HG02840 (cell line): Measurements from ENCODE around the gene KRTAP10-8.
"Not testable (repeated sequence)": the region's sequence is repeated elsewhere in the genome, so short reads cannot be mapped to it uniquely, and the experiment has no call there.

Experiments used
- ATAC-seq: cut with Tn5 transposase; IDR thresholded peaks from one replicate; pipeline ENCODE4 v1.9.1; 2021; ENCODE audit warnings: mild to moderate bottlenecking, moderate library complexity, moderate number of reproducible peaks; ENCODE audit not compliant: unreplicated experiment, low FRiP score

The KRTAP10-8 gene

DNA sequence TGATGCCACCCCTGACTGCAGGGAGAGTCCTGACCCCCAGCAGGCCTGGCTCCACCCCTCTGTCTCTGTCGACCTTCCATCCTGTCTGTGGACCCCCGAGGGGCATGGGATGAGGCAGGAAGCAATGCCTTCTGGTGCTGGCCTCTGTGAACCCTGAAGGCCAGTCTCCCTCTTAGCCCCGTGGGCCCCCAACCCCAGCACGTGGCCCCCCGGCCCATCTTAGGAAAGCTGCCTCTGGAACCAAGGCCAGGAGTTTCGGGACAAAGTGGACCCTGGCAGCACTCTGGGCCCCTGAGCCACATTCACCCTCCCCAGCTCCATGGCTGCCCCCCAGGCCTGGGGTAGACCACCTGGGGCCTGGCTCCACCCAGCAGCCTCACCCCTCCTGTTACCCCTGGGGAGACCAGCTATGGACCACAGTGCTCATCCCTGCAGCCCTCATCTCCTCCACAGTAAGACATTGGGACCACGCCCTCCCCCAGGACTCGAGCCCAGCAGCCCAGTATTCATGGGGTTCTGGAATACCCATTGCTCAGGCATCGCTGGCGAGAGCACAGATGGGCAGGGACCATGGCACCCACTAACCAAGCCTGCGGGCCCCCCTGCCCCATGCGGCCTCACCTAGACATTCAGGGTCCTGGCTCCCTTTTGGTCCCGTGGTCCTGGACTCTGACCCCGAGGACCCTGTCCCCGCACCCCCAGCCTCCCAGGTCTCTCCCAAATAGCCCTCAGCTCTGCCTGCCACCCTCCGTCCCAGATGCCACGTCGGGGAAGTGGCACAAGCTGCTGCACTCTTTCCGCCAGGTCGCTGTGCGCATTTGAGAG is 26.8 kb downstream of the KRTAP10-8 start:
- not testable (repeated sequence) for ATAC-seq

DNA sequence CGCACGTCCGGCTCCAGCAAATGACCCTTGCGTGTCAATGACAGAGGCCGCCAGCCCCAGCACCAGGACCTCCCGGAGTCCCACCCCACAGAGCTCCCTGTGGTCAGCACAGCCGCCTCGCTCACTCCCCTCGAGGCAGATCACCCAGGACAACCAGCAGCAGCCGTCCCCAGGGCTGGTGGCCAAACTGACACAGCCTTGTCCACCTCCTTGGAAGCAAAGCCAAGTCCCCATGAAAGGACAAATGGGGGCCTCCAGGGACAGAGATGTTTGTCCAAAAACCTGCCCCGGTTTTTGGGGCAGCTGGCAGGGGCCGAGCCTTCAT is 27.4 kb downstream of the KRTAP10-8 start:
- ATAC-seq = no peak

DNA sequence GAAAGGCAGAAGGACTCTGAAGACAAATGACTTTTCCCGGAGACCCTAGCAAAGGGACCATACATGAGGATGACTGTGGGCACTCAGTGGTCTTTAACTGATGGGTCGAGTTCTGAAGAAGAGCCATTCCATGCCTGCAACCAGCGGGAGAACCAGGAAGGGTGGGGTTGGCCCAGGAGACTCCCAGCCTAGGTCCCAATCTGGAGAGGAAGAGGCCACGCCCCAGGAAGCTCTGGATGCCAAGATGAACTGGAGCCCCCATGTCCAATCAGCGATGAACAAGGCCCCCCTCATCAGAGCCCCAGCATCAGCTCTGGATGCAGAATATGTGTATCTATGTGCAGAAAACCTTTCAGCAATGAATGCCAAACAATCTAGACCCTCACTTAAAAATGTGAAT is 28.9 kb downstream of the KRTAP10-8 start:
- no peak for ATAC-seq

DNA sequence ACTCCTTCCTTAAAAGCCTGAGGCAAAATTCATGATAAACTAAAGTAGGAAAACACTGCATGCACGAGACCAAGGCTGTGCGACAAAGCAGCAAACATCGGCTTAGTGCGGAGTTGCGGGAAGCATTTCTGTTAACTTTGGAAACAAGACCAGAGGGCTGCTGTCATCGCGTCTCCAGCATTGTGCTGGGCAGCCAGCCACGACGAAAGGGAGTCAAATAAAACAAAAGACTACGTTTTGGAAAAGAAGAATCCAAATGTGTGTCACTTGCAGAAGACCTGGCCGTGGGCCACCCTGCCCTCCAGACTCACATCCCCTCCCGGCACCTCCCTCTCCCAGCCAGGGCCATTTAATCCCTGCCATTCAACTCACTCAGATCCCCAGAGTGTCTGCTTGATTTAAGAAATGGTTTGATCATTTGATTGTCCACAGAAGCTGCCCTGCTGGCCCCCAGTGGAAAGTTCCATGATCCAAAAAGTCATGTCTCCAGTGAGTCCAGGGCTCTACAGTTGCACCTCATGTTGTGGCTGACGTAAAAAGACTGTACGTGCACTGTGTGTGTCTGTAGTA is 31.9 kb downstream of the KRTAP10-8 start:
- ATAC-seq = no peak

DNA sequence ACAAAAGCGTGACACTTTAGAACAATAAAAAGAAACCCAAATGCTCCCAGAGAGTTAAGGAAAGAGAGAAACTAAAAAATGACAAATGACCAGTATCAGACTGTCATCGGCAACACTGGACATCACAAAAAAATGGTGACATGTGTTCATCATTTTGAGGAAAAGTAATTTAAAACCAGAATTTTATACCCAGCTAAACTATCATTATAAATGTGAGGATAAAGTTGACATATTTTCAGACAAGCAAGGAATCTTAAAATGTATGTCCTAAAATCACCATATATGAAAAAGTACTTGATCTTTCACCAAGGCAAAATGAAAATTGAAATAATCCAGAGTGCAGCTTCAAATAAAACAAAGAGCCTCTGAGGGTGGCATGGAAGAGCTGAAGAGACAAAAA is 33.0 kb downstream of the KRTAP10-8 start:
- ATAC-seq = no peak

DNA sequence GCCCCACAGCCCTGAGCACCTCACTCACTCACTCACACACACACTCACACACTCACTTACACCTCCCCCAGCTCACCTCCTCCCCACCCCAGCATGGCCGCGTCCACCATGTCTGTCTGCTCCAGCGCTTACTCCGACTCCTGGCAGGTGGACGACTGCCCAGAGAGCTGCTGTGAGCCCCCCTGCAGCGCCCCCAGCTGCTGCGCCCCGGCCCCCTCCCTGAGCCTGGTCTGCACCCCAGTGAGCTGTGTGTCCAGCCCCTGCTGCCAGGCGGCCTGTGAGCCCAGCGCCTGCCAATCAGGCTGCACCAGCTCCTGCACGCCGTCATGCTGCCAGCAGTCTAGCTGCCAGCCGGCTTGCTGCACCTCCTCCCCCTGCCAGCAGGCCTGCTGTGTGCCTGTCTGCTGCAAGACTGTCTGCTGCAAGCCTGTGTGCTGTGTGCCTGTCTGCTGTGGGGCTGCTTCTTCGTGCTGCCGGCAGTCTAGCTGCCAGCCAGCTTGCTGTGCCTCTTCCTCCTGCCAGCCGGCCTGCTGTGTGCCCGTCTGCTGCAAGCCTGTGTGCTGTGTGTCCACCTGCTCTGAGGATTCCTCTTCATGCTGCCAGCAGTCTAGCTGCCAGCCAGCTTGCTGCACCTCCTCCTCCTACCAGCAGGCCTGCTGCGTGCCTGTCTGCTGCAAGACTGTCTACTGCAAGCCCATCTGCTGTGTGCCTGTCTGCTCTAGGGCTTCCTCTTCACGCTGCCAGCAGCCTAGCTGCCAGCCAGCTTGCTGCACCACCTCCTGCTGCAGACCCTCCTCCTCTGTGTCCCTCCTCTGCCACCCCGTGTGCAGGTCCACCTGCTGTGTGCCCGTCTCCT is 34.7 kb downstream of the KRTAP10-8 start, which contains the start of gene KRTAP10-11:
KRTAP10-11 (plus strand) TSS at position 49 of the 856 bp plus-strand sequence; CDS start at position 94, 45 bp downstream.
- ATAC-seq = not testable (repeated sequence)

DNA sequence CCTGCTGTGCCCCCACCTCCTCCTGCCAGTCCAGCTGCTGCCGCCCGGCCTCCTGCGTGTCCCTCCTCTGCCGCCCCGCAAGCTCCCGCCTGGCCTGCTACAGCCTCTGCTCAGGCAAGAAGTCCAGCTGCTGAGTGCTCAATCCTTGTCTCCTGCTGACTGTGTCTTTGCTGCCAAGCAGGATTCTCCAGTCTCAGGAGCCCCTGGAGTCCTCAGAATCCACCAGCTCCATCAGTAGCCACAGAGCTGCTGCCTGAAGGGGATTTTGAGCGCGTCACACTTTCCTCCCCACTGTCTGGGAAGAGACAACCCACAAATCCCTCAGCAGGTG is 35.3 kb downstream of the KRTAP10-8 start:
- ATAC-seq = no peak

DNA sequence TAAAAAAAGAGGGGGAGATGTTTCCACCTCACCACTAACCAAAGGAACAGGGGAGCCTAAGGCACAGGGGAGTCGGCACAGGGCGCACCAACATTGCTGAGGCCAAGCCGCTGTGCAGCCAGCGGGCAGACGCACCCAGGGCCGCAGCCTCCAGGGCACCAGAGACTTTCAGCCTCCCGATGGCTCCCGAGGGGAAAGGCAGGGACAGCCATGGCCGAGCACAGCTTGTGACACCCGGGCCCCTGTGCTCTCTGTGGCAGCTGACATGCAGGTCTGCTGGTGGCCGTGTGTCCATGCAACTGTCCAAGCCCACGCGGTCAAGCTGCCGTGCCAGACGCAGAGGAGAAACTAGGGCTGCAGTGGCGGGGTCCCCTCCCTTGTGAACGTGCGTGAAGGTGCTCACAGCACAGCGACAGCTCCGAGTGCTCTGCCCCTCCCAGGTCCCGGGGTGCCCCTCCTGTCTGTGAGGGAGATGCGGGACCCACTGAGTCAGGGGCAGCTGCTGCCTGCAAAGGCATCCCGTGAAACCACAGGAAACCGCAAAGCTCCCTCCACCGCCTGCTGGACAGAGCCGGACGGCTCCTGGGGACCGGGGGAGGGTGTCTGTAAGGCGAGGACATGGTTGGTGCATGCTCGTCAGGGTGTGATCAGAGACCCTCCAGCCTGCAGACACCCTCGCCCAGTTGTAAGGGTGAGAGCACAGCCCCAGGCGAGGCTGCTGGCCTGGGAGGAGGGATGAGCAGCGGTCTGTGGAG is 36.9 kb downstream of the KRTAP10-8 start:
- ATAC-seq = no peak

DNA sequence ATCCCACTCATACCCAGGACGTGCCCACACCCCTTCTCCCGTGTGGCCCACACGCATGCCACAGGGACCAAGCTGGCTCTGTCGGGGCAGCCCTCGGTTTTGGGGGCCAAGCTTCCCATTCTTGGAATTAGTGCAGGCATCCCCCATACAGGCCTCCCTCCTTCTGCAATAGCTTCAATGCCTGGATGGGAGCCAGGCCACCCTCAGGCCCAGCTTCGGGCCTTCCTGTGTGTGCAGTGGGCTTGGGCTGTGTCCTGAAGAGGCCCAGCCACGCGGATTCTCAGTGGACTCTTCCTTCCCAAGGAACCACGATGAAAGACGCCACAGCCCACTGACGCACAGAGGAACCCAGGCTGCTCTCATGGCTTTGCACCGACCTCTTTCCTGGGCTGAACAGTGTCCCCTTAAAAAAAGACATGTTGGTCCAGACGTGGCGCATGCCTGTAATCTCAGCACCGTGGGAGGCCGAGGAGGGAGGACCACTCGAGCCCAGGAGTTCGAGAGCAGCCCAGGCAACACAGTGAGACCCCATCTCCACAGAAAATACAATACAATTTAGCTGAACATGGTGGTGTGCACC is 37.7 kb downstream of the KRTAP10-8 start:
- no peak for ATAC-seq

DNA sequence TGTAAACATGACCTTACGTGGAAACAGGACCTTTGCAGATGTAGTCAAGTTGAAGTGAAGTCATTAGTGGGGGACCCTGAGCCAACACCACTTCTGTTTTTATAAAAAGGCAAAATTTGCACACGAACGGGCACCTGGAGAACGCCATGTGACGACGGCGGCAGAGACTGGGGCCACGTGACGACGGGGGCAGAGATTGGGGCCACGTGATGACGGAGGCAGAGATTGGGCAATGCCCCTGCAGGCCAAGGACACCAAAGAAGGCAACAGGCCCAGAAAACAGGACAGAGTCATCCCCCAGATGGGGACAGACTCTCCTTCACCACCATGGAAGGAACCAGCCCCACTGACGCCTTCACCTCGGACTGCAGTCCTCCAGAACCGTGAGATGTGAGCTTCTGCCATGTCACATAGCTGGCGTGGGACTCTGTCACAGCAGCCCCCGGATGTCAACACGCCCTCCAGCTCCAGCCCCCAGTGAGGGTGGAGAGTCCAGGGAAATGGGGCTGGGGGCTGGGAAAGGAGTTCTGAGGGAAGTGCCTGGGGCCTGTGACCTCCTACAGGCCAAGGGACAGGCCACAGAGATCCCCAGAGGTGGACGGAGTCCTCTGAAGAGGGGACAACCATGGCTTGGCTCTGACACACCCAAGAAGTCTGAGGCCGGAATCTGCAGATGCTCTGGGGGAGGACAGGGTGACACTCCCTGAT is 38.5 kb downstream of the KRTAP10-8 start:
- no peak for ATAC-seq

DNA sequence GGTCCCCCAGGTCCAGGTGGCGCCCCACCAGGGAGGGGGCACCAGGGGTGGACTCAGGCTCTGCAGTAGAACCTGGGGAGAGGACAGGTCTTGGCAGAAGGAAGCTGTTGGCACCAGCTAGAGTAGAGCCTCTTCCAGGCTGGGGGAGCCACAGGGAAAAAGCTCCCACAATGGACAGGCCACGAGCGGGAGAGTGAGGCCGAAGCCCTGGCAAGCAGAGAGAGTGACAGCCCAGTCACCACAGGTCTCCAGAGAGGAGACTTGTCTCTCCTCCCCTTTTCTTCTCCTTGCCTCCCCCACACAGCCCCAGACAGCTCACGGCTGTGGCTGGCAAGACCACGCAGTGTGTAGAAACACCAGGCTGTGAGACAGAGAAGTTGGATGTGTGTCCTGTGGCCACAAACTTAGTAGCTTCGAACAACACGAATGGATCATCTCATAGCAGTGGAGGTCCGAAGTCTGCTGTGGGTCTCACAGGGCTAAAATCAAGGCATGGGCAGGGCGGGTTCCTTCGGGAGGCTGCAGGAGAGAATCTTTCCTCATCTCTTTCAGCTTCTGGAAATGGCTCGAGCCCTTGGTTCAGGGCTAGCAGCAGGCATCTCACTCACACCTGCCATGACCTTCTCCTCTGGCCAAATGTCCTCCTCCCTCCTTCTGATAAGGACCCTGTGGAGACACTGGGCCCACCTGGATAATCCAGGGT is 39.2 kb downstream of the KRTAP10-8 start:
- ATAC-seq = no peak

DNA sequence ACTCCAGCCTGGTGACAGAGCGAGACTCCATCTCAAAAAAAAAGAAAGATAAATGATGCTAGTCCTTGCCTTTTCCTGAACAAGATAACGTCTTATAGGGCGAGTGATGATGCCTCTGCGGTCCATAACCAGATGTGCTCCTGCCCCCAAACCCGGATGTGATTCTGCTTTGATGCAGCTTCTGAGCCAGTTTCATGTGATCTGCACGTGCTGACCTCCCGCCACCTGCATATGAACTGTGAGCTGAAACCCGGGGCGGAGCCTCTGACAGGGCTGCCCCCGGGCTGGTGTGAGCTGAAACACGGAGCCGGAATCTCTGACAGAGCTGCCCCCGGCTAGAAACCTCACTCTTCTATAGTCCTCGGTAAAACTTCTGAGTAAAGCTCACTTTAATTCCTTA is 41.2 kb downstream of the KRTAP10-8 start:
- ATAC-seq = no peak

DNA sequence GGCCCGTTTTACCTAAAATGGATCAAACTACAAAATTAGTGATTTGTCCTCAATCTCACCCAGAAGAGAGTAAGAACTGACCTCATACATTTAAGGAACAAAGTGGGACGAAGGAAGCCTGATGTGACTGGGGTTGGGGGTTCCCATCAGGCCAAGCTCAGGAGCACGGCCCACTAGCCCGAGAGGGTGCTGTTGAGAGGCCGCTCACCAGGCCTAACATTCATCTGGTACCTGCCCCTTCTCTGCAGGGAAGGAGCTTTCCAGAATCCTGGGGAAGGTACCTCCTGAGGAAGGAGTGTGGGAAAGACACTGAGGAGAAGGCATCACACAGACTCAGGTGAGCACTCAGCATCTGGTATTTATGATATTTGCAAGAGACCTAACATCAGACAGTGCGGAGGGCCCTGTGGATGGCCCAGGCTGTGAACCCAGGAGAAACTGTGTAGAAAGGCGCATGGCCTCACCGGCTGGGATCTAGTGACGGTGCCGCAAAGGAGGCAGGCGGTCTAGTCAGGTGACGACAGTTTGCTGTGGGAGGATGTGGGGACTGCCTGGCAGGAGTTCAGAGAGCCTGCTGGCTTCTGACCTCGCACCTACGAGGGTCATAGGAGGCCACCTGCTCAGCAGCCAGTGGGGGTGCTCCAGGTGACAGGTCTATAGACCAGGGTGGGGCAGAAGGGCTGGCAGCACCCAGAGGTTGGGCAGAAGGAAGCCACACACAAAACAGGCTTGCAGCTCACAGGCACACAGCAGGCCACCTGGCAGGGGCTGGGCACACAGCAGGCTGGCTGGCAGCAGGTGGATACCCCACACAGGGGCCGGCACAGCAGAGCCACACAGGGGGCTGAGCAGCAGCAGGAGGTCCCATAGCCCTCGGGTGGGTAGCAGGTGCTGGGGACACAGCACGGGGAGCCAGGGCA is 42.0 kb downstream of the KRTAP10-8 start:
- no peak for ATAC-seq

DNA sequence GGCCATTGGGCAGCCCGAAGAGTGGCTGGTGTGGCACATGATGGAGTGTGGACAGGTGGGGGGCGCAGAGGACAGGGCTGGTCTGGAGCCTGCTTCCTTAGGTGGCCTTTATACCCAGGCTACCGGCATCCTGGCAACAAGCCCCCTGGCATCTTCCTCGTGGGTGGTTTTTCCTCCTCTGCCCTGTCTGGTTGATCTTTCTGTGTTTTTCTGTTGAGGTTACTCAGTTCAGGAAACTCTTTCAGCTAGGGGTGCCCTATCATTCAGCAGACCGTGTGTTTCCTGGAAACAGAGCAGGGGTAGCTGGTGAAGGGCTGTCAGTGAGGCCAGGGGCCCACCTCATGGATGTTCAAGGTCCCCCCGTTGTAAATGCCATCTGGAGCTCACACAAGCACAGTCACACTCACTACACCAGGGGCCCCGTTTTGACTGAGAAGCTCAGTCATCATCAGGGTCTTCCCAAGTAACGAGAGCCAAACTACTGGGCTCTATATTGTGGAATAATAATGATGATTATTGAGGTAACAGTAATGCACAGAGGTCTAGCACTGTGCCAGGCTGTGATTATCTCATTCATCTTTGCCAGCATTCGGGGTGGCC is 42.8 kb downstream of the KRTAP10-8 start, which contains the start of gene KRTAP12-4:
KRTAP12-4 (minus strand) TSS at position 84 of the 600 bp plus-strand sequence; CDS start at position 39, 45 bp downstream.
- no peak for ATAC-seq

DNA sequence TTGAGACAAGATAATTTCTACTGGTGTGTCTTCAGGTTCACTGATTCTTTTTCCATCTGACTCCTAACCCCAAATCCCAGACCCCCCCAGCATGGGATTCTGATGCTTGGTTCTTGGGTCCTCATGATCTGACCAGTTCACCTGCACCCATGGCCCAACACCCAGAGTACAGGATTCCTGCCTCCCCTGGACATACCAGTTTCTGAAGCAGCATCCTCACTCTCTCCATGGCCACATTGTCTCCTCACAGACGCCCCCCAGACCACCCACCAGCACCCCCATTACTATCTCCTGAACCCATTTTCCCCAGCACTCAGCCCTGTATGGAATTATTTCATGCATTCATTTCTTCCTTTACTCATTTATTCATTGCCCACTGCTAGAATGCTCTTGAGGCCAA is 45.0 kb downstream of the KRTAP10-8 start:
- ATAC-seq = no peak

DNA sequence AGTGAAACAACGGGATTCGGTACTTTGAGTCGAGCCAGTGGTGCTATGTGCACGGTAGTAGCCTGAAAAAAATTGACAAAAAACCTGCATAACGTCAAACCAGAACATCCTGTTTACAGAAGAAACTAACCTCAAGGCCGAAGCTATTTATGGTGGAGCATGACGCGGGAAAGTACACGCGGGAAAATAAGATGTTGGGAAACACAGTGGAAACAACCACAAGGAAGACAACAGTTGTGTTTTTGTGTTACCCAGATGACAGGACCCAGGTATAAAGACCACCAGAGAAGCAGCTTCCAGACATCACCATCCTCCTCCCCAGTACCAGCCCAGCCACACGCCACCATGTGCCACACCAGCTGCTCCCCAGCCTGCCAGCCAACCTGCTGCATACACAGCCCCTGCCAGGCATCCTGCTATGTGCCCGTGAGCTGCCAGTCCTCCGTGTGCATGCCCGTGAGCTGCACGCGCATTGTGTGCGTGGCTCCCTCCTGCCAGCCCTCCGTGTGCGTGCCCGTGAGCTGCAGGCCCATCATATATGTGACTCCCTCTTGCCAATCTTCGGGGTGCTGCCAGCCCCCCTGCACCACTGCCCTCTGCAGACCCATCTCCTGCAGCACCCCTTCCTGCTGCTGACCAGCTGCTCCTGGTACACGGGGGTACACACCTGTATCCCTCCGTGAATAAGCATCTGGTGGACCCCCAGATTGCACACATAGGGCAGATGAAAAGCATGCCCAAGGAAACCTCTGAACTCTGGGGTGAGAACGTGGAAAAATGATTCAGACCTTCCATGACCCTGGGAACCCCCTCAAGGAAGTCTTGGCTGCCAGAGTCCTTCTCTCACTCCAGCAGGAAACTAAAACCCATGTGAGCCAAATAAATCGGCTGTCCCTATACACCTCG is 46.0 kb downstream of the KRTAP10-8 start, which contains the start of gene KRTAP12-3:
KRTAP12-3 (plus strand) TSS at position 298 of the 906 bp plus-strand sequence; CDS start at position 346, 48 bp downstream.
- ATAC-seq = no peak
